Astrocyte (in vitro differentiated cells and primary cell): ENCODE data around the gene KRTAP21-3.

Experiments
- CTCF ChIP-seq: IDR thresholded peaks from 2 replicates; pipeline ENCODE4 v1.5.1; 2011; ENCODE audit warnings: low read depth, mild to moderate bottlenecking, inconsistent platforms, low read length, moderate library complexity; ENCODE audit not compliant: insufficient read depth
- EZH2 ChIP-seq: IDR thresholded peaks from 2 replicates; pipeline ENCODE4 v1.6.1; 2012; ENCODE audit warnings: mild to moderate bottlenecking, low read length, inconsistent platforms; ENCODE audit not compliant: insufficient read depth

GRCh38 chr21:30689822-30690221 is 28.8 kb downstream of the KRTAP21-3 start:
- TF ChIP-seq EZH2 (no peak), CTCF (no peak)
